ENCODE data around the gene UGT1A6.

- TF ChIP-seq SP1 (IDR thresholded peaks at IDR 0.05) (no peak), SP1 (CRISPR knock-in tag; IDR thresholded peaks at IDR 0.05) (no peak), CEBPB (IDR thresholded peaks at IDR 0.05; ENCODE audit: borderline replicate concordance, low read depth, low read length) (no peak), KLF15 (CRISPR knock-in tag; IDR thresholded peaks at IDR 0.05; ENCODE audit: borderline replicate concordance) (no peak), ZNF782 (CRISPR knock-in tag; IDR thresholded peaks at IDR 0.05; ENCODE audit: borderline replicate concordance) (no peak), POLR2AphosphoS5 (IDR thresholded peaks at IDR 0.05; ENCODE audit: low read depth, low read length) (no peak), CTCF (CRISPR knock-in tag; IDR thresholded peaks at IDR 0.05) (no peak), MXD3 (CRISPR knock-in tag; IDR thresholded peaks at IDR 0.05) (no peak), ETS1 (CRISPR knock-in tag; IDR thresholded peaks at IDR 0.05) (no peak)
Measured at GRCh38 chr2:233803994-233804393, 111.3 kb downstream of the UGT1A6 start.

Measured in HepG2 (cell line).